Measurements from ENCODE around the gene ATOH7.
"Not testable (repeated sequence)": the region's sequence is repeated elsewhere in the genome, so short reads cannot be mapped to it uniquely, and the experiment has no call there.

The ATOH7 gene

GRCh38 chr10:68237173-68237572 is 5.3 kb upstream of the ATOH7 start:
- DNase-seq, result no peak

GRCh38 chr10:68235581-68235980 is 3.7 kb upstream of the ATOH7 start:
- peak in 3 of 58 donors; percentile 1 to 3 (median 1) for DNase-seq

DNA sequence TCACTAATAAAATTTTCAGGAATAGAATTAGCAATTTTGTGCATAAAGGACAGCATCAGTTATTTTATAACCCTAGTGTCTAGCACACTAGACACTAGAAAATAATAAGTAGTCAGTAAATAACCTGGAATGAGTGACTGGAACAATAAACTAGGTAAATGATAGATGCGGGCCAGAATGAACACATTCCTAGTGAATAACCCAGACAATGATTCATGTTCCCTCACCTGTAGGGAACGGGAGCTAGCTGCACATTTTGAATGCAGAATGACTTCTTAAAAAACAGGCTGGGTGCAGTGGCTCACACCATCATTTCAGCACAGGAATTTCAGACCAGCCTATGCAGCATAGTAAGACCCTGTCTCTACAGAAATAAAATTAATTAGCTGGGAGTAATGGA is 3.2 kb upstream of the ATOH7 start:
- DNase-seq, result no peak

- DNase-seq, result no peak
These were observed 1.1 kb upstream of the ATOH7 start for GRCh38 chr10:68233046-68233445.

GRCh38 chr10:68231106-68231816 is 652 bp downstream of the ATOH7 start:
- peak in 57 of 58 donors; percentile 14 to 83 (median 70) for DNase-seq

DNA sequence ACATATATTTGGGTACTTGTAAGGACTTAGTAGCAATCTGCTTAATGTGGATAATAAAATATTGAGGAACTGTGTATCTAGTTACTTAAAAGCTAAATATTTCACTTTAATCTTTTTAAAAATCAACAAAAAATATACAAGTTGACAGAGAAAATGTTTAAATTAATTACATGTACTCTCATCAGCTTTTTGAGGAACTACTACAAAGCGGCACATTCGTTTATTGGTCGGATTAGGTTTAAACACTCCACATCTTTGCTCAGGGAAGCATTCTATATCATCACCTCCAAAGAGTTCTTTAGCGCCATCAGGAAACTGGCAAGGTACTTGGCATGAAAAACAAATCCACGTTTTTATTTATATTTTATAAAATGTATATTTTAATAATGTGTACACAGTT is 1.6 kb downstream of the ATOH7 start:
- DNase-seq, result no peak

- no peak for DNase-seq
These were observed 7.1 kb downstream of the ATOH7 start for GRCh38 chr10:68224810-68225209.

DNA sequence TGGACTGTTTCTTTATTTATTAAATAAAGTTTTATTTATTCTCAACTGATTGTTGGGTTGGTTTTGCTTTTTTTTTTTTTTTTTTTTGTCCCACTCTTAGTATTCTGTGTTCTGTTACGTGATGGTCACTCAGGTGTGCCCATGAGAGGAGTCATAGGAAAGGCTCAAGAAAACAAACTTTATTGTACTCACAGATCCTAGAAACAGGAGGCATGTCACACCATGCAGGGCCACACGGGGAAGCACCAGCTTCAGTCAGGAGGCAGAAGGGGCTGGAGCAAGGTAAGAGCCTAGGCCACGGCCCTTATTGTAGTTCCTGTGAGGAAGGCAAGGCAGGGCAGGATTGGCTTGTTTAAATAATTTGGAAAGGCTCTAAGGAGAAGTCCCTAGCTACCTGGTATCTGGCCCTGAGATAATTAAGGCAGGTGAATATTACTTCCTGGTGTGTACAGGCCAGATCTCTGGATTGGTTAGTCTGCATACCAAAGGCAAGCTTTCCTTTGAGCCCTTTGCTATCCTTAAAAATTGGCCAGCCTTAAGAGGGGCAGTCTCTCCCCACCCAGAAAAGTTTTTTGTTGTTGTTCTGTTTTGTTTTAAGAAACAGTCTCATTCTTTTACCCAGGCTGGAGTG is 8.3 kb downstream of the ATOH7 start:
- no peak for DNase-seq

DNA sequence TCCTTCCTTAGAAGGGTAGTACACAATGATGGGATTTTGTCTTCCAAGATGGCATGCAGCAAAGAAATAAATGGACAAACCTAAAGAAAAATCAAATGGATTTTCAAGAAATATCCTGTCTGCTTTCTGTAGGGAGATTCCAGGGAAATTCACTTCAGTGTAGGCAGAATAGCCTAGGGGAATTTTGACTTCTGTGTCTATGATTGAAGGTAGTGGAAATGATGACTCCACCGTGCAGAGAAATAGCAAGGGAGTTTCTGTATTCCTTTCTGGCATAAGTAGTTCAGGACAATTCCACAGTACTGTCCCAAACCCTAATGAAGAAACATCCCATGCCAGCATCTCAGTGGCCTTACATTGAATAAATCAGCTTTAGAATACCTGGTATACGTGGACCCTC is 9.5 kb downstream of the ATOH7 start:
- DNase-seq, result no peak

DNA sequence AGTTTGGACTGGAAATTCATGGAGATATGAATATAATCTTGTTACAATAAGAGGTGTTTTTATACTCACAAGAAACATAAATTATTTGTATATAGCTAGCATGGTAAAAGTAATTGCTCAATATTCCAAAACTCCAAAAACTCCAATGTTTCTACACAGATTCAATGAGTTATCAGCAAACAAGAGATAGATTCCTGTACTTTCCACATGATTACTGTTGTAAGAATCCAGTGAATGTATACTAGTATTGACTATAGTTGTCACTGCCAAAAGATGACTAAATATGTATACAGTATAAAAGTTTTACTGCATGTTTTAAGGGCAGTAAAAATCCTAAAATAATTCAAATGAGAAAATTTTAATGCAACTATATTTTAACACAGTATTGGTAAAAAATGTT is 10.7 kb downstream of the ATOH7 start:
- no peak for DNase-seq

- no peak for DNase-seq
These were observed 13.1 kb downstream of the ATOH7 start for GRCh38 chr10:68218786-68219185.

DNA sequence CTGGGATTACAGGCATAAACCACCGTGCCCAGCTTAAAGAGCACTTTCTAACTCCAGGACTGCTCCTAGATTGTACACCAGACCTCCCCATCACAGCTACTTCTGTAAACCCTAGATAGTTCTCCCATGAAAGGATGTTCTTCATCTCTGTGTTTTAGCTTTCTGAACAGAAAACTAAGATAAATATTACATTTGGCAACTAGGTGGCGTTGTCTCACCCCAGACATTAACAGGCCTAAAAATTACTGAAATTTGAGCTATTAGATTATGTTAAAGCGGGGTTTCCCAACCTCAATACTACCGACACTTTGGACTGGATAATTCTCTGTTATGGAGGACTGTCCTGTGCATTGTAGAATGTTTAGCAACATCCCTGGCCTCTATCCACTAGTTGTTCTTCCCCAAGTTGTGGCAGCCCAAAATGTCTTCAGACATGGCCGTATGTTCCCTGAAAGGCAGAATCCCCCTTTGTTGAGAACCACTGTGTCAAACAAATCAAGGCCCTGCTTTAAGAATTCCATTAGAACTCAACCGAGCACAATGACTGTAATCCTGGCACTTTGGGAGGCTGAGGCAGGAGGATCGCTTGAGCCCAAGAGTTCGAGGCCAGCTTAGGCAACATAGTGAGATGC is 19.1 kb downstream of the ATOH7 start:
- no peak for DNase-seq

DNA sequence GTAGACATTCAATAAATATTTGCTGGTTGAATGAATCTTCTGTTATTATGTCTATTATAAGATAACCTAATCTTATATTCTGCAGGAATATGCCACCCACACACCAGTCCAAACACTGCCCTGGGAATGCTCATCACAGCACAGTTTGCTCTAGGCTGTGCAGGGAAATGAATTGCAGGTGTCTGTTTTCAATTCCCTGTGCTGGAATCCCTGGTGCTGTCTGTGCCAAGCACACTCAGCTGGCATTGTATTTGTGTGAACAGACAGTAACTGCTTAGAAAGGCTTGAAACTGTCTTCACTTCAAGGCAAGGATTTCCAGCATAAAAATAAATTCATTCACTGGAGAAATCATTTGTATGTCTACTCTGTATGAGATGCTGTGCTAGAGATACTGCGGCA is 20.2 kb downstream of the ATOH7 start:
- DNase-seq, result peak in 3 of 58 donors; percentile 8 to 13 (median 11)

DNA sequence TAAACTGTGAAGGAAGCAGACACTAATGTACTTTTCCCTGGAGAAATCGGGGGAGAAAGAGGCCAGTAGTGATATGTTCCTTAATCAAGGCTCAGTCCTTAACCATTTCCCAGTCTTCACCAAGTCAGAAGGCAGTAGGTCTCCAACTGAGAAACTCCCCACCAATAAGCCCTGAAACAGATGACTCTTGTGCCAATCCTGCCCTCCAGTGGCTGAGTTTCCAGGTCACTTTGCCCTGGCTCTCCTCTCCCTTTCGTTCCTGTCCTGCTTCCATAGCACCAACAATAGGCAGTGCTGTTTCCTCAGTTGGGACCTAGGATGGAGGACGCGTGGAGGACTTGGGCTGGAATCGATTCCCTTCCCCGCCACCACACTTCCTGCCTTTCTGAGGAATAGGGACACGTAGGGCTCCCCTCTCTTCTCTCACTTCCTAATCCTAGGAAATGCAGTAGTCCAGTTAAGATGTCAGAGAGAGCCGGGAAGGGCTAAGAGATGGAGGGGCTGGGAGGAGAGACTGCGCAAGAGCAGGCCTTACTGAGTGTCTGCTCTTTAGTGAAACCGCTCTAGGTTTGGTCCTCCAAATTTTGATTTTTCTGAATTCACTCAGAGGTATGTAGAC is 23.4 kb downstream of the ATOH7 start:
- peak in 47 of 58 donors; percentile 1 to 65 (median 26) for DNase-seq

- DNase-seq, result no peak
These were observed 29.0 kb downstream of the ATOH7 start for GRCh38 chr10:68202960-68203353.

DNA sequence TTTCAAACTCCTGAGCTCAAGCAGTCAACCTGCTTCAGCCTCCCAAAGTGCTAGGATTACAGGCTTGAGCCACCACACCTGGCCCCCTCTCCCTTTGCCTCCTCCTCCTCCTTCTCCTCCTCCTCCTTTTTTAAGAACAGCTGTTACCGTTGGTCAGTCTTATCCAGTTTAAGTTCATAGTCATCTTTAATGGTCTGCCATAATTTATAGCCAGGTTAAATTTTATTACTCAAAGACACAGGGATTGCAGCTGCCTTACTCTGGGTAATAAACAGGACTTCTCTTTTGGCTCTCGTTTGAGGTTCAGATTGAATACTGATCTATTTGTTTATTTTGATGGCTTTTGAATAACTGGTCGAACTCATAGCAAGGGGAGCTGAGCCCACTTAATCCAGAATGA is 35.2 kb downstream of the ATOH7 start:
- DNase-seq, result no peak

- not testable (repeated sequence) for DNase-seq
These were observed 36.1 kb downstream of the ATOH7 start for GRCh38 chr10:68195776-68196175.

DNA sequence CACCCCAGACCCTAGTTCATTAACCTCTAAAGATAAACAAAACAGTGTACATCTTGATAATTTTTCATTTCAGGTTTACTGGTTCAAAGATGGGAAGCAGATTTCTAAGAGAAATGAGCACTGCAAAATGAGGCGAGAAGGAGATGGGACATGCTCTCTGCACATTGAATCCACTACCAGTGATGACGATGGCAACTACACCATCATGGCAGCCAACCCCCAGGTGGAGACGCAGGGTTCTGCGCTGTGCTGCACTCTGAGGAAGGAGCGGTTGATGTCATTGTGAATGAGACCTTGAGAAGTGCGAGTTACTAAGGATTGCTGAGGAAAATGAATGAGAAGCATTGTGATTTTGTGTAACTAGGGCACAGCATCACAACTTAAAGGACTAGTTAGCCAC is 37.6 kb downstream of the ATOH7 start:
- DNase-seq, result no peak

GRCh38 chr10:68192113-68192512 is 39.8 kb downstream of the ATOH7 start:
- no peak for DNase-seq

GRCh38 chr10:68188835-68189234 is 43.1 kb downstream of the ATOH7 start:
- DNase-seq, result no peak

DNA sequence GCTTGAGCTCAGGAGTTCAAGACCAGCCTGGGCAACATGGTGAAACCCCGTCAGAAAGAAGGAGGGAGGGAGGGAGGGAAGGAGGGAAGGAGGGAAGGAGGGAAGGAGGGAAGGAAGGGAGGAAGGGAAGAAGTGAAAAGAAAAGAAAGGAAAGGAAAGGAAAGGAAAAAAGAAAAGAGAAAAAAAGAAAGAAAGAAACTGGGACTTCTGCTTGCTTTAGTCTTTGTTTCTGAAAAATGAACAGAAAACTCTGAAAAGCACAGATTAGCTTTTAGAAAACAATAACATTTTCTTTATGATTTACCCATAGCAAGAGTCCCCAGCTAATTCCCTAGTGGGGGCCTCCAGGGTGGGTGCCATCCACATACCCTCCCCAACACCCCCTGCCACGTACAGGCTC is 46.8 kb downstream of the ATOH7 start:
- DNase-seq, result no peak

DNA sequence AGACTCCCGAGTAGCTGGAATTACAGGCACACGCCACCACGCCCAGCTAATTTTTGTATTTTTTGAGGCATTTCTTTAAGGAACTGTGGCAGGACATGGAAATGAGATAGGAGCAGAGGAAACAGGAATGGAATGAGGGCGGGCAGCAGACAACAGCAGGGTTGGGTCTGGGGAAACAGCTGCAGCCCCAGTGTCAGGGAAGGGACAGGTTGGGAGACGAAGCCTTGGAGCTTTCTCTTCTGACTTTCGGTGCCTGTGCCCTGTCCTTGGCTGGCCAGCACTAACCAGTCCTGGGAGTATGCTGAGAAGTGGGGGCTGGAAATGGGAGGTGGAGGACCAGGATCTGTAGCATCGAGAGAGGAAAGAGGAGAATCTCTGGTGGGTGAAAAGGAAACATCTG is 47.4 kb downstream of the ATOH7 start:
- DNase-seq, result no peak
